Sigmoid colon (tissue), 7 donors: ENCODE results near the gene CRTC1. TPM values are rescaled to one million over a fixed set of nuclear protein-coding genes. Genes with fewer than 3 reads are reported as not detected.
A peak's percentile ranks its signal among the peaks of the same experiment; 100 is the strongest.
"Not testable (repeated sequence)": the region's sequence is repeated elsewhere in the genome, so short reads cannot be mapped to it uniquely, and the experiment has no call there.

Experiments used
- DNase-seq: peaks from one replicate; pipeline ENCODE4 v3.0.0-alpha.2; 2019
- H3K27ac ChIP-seq, 4 donors: fragments of 200-600 bp; sonication (generic); one replicate each; pipeline ENCODE4 v1.5.1; 2016 to 2019; ENCODE audit warnings: mild to moderate bottlenecking in 1 of 4
- H3K27me3 ChIP-seq, 3 donors: fragments of 200-600 bp; sonication (generic); one replicate each; pipeline ENCODE4 v1.5.1; 2019; ENCODE audit warnings: mild to moderate bottlenecking in 1 of 3
- H3K36me3 ChIP-seq, 4 donors: fragments of 200-600 bp; sonication (generic); one replicate each; pipeline ENCODE4 v1.5.1; 2016 to 2019
- H3K4me1 ChIP-seq, 4 donors: fragments of 200-600 bp; sonication (generic); one replicate each; pipeline ENCODE4 v1.5.1; 2017 to 2019
- H3K4me3 ChIP-seq, 4 donors: fragments of 200-600 bp; sonication (generic); one replicate each; pipeline ENCODE4 v1.5.1; 2017 to 2019; ENCODE audit warnings: mild to moderate bottlenecking in 2 of 4, moderate library complexity in 1 of 4
- H3K9me3 ChIP-seq, 4 donors: fragments of 200-600 bp in 3 of 4; sonication (generic) in 3 of 4; one replicate each; pipeline versions ENCODE4 v1.5.1 to v1.6.1; 2013 to 2019
- EP300 ChIP-seq, 4 donors: sonication (generic); formaldehyde crosslinking; IDR thresholded peaks; one replicate each; pipeline ENCODE4 v1.6.1; 2017; ENCODE audit warnings: antibody characterized with exemption in 4 of 4
- POLR2A ChIP-seq, 2 donors: fragments of 450-650 bp; IDR thresholded peaks; one replicate each; pipeline ENCODE4 v1.6.1; 2016; ENCODE audit warnings: antibody characterized with exemption in 2 of 2, mild to moderate bottlenecking in 2 of 2, moderate library complexity in 2 of 2
- POLR2AphosphoS5 ChIP-seq, 4 donors: sonication (generic); formaldehyde crosslinking; IDR thresholded peaks; one replicate each; pipeline ENCODE4 v1.6.1; 2017; ENCODE audit warnings: antibody characterized with exemption in 4 of 4
- WGBS, 2 donors: extraction: QIAGEN DNeasy Blood & Tissue Kit; methylation state at CpG; one replicate each; pipeline ENCODE4 v1.1.7; 2013; 5-methylcytosine and 5-hydroxymethylcytosine counted together
- intact Hi-C: fragments of 100-400 bp; cut with DNase I; formaldehyde crosslinking; loops from one replicate; pipeline ENCODE4 v1.15.1; 2023
- polyA plus RNA-seq, 3 donors: library from polyadenylated mRNA; stranded (reverse); fragments of 200-250 nt; gene quantifications; one replicate each; pipeline ENCODE4 v1.2.3, GENCODE V29; 2013
- total RNA-seq, 4 donors: library from RNA; depleted of rRNA; stranded (reverse); fragments of >200 nt; gene quantifications; one replicate each; pipeline ENCODE4 v1.1.0, GENCODE V29; 2016
- TF ChIP-seq, protein P1 (sequence below), 4 experiments: fragments of 450-650 bp in 3 of 4; fragments of 200-600 bp in 1 of 4; IDR thresholded peaks; one replicate each; pipeline ENCODE4 v1.5.1; 2016 to 2019; ENCODE audit warnings: antibody characterized with exemption in 4 of 4, mild to moderate bottlenecking in 3 of 4, moderate library complexity in 2 of 4
- donor health status: healthy with polysubstance abuse.
- donor health status: Bipolar disorder and iron deficiency.
- donor health status: healthy.

CRTC1 gene
- total and polyA plus RNA-seq, 7 donors = 2.5 to 8.9 (median 3.6) TPM

GRCh38 chr19:18807861-18808331 is 124.4 kb downstream of the CRTC1 start:
- peaks cover 0 to 30% (median 0%) of the 10 kb centered on the region in 3 donors for H3K27me3 ChIP-seq
- no peaks in the 10 kb centered on the region for H3K36me3 ChIP-seq
- H3K4me3 ChIP-seq = no peak overlapping the region
- H3K4me1 ChIP-seq = no peaks in the 10 kb centered on the region
- H3K27ac ChIP-seq = peak overlapping the region in 2 of 4 donors; percentile 4 to 39
- H3K9me3 ChIP-seq = no peaks in the 10 kb centered on the region
- no peak for DNase-seq
- 73 to 77% methylated on average over 19 of the region's 19 CpGs for WGBS, 2 donors
- TF ChIP-seq POLR2A (IDR thresholded peaks at IDR 0.05) (no peak), POLR2AphosphoS5 (IDR thresholded peaks at IDR 0.05) (no peak), EP300 (IDR thresholded peaks at IDR 0.05) (no peak)
- TF ChIP-seq, protein P1, sequence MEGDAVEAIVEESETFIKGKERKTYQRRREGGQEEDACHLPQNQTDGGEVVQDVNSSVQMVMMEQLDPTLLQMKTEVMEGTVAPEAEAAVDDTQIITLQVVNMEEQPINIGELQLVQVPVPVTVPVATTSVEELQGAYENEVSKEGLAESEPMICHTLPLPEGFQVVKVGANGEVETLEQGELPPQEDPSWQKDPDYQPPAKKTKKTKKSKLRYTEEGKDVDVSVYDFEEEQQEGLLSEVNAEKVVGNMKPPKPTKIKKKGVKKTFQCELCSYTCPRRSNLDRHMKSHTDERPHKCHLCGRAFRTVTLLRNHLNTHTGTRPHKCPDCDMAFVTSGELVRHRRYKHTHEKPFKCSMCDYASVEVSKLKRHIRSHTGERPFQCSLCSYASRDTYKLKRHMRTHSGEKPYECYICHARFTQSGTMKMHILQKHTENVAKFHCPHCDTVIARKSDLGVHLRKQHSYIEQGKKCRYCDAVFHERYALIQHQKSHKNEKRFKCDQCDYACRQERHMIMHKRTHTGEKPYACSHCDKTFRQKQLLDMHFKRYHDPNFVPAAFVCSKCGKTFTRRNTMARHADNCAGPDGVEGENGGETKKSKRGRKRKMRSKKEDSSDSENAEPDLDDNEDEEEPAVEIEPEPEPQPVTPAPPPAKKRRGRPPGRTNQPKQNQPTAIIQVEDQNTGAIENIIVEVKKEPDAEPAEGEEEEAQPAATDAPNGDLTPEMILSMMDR (IDR thresholded peaks at IDR 0.05) = no peak
- intact Hi-C loops = no loop called here

- no peaks in the 10 kb centered on the region for H3K4me1 ChIP-seq
- H3K9me3 ChIP-seq = no peaks in the 10 kb centered on the region
- WGBS, 2 donors = 55 to 57% methylated on average over 14 of the region's 14 CpGs
- peak; percentile 93 for DNase-seq
- peak overlapping the region; percentile 25 to 47 (median 34) for H3K27ac ChIP-seq
- intact Hi-C loops = no loop called here
- H3K4me3 ChIP-seq = no peak overlapping the region
- H3K36me3 ChIP-seq = no peaks in the 10 kb centered on the region
- peak in 1 of 4 donors; percentile 30 for TF ChIP-seq EP300 (IDR thresholded peaks at IDR 0.05)
- TF ChIP-seq, protein P1 (IDR thresholded peaks at IDR 0.05) = no peak
- peak; percentile 38 to 75 (median 66) for TF ChIP-seq POLR2AphosphoS5 (IDR thresholded peaks at IDR 0.05)
- peaks cover 0 to 21% (median 0%) of the 10 kb centered on the region in 3 donors for H3K27me3 ChIP-seq
These were observed 125.8 kb downstream of the CRTC1 start for GRCh38 chr19:18809149-18809868.

- intact Hi-C loops, H3K4me1 ChIP-seq, H3K9me3 ChIP-seq, H3K36me3 ChIP-seq, H3K27ac ChIP-seq, H3K4me3 ChIP-seq, H3K27me3 ChIP-seq, DNase-seq: not testable (repeated sequence)
- 94 to 95% methylated on average over 5 of the region's 5 CpGs for WGBS, 2 donors
These were observed 128.2 kb downstream of the CRTC1 start for GRCh38 chr19:18811638-18812037.

DNA sequence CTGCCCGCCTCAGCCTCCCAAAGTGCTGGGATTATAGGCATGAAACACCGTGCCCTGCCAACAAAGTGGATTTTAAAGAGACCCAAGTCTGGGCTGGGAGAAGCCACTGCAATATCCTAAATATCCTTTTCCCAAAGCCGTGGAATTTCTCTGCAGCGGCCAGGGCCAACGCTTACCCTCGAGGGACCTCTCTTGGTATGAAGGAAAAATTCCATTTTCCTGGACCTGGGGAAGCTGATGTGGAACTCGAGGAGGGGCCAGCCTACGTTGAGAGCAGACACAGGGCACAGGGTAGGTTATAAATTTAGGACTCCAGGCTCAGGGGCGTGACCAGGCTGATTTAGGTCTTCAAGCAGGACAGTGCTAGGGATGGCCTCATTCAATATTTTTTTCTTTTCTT is 130.6 kb downstream of the CRTC1 start:
- Histone ChIP-seq H3K4me1 (no peaks in the 10 kb centered on the region), H3K27me3 (peaks cover 0 to 4% (median 0%) of the 10 kb centered on the region in 3 donors), H3K4me3 (no peak overlapping the region), H3K36me3 (no peaks in the 10 kb centered on the region), H3K9me3 (no peaks in the 10 kb centered on the region), H3K27ac (no peak overlapping the region)
- intact Hi-C loops = no loop called here
- WGBS, 2 donors = 53 to 64% methylated on average over 9 of the region's 9 CpGs
- DNase-seq = no peak
- no peak for TF ChIP-seq EP300 (IDR thresholded peaks at IDR 0.05)
- TF ChIP-seq POLR2AphosphoS5 (IDR thresholded peaks at IDR 0.05) = no peak
- TF ChIP-seq POLR2A (IDR thresholded peaks at IDR 0.05) = no peak
- TF ChIP-seq, protein P1 (IDR thresholded peaks at IDR 0.05) = no peak

- Histone ChIP-seq H3K4me3 (no peak overlapping the region), H3K36me3 (no peaks in the 10 kb centered on the region), H3K4me1 (no peaks in the 10 kb centered on the region), H3K27me3 (peaks cover 0 to 2% (median 0%) of the 10 kb centered on the region in 3 donors), H3K9me3 (no peaks in the 10 kb centered on the region), H3K27ac (no peak overlapping the region)
- intact Hi-C loops = no loop called here
- WGBS, 2 donors = 90 to 93% methylated on average over 5 of the region's 5 CpGs
- TF ChIP-seq POLR2AphosphoS5 (IDR thresholded peaks at IDR 0.05) (no peak), EP300 (IDR thresholded peaks at IDR 0.05) (no peak), POLR2A (IDR thresholded peaks at IDR 0.05) (no peak)
- TF ChIP-seq, protein P1 (IDR thresholded peaks at IDR 0.05) = no peak
- no peak for DNase-seq
These were observed 132.2 kb downstream of the CRTC1 start for GRCh38 chr19:18815673-18816072.

DNA sequence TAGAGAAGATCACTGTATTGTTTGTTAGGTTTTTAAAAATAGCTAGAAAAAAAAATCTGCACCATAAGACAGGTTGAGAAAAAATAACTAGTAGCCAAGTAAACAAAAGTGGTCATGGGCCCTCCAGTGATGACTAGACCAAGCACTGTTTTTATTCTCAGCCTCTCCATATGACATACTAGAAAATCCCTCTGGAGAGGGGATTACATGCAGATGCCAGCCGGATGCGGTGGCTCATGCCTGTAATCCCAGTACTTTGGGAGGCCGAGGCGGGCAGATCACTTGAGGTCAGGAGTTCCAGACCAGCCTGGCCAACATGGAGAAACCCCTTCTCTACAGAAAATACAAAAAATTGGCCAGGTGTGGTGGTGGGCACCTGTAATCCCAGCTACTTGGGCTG is 133.2 kb downstream of the CRTC1 start:
- WGBS, 2 donors = 91 to 92% methylated on average over 4 of the region's 4 CpGs
- DNase-seq, H3K4me1 ChIP-seq, H3K36me3 ChIP-seq, H3K9me3 ChIP-seq, H3K27me3 ChIP-seq, intact Hi-C loops, H3K27ac ChIP-seq, H3K4me3 ChIP-seq: not testable (repeated sequence)
